ENCODE results near the gene PIAS4.
"Not testable (repeated sequence)": the region's sequence is repeated elsewhere in the genome, so short reads cannot be mapped to it uniquely, and the experiment has no call there.

Gene PIAS4

DNA sequence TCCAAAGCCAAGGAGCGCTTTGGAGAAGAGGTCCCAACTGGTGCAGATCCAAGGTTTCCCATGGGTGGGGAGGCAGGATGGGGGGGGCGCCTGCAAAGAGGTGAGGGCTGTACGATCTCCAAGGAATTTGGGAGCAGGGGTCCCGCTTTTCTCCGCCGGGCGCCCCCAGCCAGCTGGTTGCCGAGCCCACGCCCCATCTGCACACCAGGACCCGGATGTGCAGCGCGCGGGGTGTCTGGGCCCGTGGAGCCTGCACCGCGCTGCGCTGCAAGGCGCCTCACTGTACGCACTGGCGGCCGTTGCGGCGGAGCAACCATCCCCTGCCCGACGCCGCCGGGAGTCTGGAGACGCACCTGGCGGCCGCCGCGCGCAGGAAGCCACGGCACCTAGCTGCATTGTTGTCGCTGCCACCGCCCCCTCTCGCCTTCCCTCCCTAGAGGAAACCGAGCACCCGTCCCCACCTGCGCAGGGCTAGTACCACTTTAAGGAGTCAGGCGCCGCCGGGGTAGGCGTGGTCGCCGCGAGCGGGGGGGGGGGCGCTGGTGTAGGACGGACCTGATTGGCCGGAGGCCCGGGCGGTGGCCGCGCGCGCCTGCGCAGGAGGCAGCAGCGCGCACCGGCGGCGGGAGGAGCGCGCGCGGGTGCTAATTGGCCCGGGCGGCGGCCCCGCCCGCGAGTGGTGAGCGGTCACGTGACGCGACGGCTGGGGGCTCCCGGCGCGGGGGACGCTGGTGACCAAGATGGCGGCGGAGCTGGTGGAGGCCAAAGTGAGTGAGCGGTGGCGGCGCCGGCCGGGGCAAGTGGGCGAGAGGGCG, at the start of gene PIAS4:
TSS of gene PIAS4 (plus strand) at position 716 of the 815 bp plus-strand sequence. CDS start at position 741, 25 bp downstream.
- peak; percentile 81 to 90 for DNase-seq

DNA sequence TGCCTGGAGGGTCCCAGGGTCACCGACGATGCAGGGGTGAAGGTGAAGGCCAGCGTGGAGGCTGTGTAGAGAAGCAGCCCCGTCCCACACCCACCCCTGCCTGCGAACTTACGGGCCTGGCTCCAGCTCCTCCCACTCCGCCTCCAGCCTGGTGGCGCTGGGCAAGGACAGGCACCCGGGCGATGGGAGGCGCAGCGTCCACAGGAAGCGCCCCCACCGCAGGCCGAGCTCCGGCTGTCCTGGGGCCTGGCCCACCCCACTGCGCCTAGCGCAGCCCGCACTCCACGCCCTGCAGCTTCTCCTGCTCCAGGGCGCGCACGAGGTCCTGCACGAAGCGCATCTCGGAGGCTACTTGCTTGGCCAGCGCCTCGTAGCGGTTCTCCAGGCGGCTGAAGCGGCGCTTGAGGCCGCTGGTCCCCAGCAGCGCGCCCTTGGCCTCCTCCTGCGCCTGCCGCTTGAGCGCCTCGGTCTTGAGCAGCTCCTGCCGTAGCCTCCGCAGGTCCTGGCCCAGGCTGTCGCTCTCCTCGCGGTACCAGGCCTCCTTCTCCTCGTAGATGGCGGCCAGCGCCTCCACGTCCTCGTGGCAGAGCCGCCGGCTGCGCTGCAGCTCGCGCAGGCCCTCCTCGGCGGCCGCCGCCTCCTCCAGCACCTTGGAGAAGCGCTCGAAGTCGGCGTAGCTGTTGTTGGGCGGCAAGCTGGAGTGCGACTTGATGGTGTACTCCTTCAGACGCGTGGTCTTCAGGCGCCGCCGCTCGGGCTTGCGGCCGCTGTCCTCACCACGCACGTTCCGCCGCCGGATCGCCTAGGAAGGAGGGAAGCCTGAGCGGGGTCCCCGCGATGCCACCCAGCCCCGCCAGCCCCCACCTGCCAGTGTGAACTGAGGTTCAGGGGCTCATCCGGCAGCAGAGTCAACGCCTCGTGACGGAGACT, 48.4 kb upstream of the PIAS4 start:
- DNase-seq, result no peak

- no peak for DNase-seq
Measured at GRCh38 chr19:3959766-3960131, 47.8 kb upstream of the PIAS4 start.

GRCh38 chr19:3961007-3961406, 46.5 kb upstream of the PIAS4 start:
- DNase-seq, result no peak

GRCh38 chr19:3963458-3964255, 43.9 kb upstream of the PIAS4 start:
- DNase-seq, result no peak

DNA sequence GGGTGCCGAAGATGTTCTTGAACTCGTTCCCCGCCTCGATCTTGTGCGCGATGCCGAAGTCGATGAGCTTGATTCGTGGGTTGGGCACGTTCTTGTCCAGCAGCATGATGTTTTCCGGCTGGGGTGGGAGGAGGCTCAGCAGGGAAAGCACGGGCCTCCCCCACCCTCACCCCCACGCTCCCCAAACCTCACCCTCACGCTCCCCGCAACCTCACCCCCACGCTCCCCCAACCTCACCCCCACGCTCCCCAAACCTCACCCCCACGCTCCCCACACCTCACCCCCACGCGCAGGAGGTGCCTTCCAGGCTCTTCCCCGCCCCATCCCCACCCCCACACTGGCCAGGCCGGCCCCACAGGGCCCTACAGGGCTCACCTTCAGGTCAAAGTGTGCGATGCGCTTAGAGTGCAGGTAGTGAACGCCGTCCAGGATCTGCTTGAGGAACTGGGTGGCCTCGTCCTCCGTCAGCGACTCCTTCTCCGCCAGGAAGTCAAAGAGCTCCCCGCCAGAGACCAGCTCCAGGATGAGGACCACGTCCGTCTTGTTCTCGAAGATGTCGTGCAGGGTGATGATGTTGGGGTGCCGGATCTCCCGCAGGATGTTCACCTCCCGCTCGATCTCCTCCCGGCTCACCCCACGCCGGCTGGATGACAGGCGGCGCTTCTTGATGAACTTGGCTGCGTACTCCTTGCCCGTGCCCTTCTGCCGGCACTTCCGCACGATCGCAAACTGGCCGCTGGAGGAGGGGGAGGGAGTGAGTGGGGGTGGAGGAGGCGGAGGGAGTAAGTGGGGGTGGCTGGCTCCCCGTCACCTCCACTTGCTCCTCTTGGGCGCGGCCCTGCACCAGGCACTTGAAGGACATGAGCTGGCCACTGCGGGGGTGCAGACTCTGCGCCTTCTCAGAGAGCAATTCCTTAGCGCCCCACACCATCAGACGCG, 43.0 kb upstream of the PIAS4 start:
- no peak for DNase-seq

DNA sequence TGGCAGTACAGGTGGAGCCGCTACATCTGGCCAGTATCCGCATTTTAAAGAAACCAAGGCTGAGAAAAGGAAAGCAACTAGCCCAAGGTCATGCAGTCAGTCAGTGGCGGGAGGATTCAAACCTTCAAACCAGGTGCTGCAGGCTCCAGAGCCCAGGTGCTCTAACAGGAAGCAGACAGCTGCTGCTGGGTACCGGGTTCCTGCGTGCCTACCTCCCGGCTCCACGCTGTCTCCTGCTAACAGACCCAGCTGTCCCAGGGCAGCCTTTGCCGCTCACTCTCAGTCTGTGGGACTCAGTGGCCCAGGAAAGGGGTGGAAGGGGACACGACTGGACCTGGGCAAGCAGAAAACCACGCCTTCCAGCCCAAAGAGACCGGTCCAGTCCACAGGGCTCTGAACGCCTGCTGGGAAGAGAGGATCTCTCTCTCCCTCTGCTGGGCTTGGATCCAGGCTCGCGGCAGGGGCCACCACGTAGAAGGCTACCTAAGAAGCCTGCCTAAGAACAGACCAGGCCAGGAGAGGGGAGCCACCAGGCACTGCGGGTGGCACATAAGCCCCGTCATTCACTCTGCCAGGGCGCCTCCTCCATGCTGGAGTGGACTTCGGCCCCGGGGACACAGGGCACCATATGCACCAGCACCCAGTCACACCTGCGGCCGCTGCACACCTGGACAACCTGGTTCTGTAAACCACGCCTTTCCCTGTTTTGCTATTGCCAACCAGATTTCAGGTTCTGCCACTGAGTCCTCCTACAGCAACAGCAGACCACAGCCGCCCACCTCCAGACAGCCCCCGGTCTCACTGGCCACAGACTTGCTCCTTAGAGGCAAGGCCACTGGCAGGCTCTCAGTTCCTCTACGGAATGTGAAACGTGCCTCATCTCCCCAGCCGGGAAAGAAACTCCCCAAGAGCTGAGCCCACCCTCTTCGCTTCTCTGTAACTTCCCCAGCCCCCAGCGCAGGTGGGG, 41.2 kb upstream of the PIAS4 start:
- DNase-seq, result no peak

GRCh38 chr19:3967983-3968382, 39.6 kb upstream of the PIAS4 start:
- not testable (repeated sequence) for DNase-seq

DNA sequence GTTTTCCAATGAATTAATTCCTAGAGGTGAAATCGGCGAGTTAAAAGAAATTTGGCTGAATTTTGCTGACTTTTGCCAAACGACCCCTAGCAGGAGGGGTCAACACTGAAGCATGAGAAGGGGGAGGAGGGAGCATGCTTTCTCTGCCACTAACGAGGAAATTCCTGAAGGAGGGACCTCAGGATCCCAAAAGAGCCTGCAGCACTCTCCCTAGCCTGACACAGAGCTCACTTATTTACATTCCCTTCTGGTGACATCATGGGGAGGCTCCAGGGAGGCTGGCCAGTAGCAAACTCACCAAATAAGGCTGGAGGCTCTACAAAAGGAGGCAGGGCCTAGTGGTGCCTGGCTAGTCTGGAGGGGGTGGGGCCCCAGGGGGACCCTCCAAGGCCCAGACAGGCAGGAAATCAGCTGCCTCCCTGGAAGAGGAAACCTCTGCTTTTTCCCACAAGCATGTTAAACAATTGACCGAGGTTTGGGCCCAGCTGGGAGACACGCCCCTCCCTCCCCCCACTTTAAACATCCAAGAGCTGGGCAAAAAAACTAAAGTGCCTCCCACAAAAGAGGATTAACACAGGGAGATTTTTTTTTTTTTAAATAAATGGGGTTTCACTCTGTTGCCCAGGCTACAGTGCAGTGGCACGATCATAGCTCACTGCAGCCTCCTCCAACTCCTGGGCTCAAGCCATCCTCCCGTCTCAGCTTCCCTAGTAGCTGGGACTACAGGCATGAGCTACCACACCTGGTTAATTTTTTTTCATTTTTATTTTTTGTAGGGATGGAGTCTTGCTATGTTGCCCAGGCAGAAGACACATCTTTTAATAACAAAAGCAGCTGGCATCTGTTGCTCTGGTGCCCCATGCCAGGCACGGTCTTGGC, 38.7 kb upstream of the PIAS4 start:
- DNase-seq, result peak; percentile 84 to 97

GRCh38 chr19:3969435-3970312, 37.9 kb upstream of the PIAS4 start:
- DNase-seq, result peak in 1 of 2 experiments; percentile 65

DNA sequence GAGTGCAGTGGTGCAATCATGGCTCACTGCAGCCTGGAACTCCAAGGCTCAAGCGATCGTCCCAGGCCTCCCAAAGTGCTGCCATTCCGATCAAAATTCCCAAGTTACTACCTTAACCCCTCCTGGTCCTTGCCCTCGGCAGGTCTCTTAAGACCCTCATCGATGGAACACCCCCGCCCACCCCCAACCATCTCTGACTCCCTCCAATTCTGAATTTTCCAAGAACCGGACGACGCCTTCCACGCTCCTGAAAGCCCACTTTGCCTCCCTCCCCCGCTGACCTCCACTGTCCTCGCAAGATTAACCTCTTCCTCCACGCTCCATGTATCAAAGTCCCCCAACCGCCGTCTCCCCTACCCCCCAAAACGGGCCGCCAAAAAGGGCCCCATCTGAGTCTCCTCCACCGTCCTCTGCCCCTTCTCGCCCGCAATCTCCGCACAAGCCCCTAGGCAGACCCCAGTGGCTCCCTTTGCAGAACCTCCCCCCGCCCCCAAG, 37.2 kb upstream of the PIAS4 start:
- no peak for DNase-seq

DNA sequence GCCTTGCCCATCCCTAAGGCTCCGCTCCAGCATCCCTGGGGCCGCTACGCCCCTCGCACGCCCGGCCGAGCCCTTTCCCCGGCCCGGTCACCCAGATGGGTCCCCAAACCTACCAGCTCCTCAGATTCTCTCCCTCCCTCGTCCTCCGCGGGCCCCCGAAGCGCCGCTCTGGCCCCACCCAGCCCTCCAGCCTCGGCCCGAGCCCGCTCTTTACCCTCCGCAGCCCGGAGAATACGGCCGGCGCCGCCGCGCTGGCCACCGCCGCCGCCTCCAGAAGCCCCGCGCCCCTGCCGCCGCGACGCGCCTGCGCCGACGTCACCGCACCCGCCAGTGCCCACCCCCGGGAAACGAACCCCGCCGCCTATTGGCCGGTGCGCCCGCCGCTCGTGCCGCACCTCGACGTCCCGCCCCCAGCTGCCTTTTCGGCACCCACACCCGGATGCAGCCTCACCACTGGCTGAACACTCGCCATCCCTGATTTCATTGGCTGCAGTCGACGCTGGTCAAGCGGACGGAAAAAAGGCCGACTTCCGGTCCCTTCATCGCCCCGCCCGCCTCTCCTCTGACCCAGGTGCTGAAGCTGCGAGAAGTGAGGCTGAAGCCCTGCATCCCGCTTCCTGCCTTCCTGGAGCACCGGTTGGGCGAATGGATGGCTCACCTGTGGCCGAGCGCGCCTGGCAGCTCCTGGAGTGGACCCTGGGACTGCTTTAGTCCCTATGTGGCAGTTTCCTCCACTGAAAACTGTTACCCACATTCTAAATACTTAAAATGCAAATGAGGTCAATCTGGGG, 36.5 kb upstream of the PIAS4 start, which contains the start of gene DAPK3:
TSS of gene DAPK3 (minus strand) at position 292 of the 791 bp plus-strand sequence. CDS start 1,364 bp downstream, outside the sequence.
- peak; percentile 88 to 96 for DNase-seq

DNA sequence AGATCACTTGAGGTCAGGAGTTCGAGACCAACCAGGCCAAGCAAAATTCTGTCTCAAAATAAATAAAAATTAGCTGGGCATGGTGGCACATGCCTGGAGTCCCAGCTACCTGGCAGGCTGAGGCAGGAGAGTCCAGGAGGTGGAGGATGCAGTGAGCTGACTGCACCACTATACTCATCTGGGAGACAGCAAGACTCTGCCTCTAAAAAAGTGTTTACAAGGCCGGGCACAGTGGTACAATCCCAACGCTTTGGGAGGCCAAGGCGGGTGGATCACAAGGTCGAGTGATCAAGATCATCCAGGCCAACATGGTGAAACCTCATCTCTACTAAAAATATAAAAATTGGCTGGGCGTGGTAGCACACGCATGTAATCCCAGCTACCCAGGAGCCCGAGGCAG, 32.4 kb upstream of the PIAS4 start:
- DNase-seq, result no peak

- DNase-seq, result no peak
Measured at GRCh38 chr19:3975637-3976087, 31.9 kb upstream of the PIAS4 start.

- DNase-seq, result no peak
Measured at GRCh38 chr19:3976495-3977241, 30.9 kb upstream of the PIAS4 start.
